Activated T-helper 17 cell treated with anti-CD3 and anti-CD28 coated beads, Interleukin-2, amount 50 U/mL, for 72 hours (primary cell): ENCODE data around the gene WDPCP. TPM values are rescaled to one million over a fixed set of nuclear protein-coding genes. Genes with fewer than 3 reads are reported as not detected.

Experiments used
- ATAC-seq: fragments of 150-1000 bp; cut with Tn5 transposase; replicated peaks from 2 replicates; pipeline ENCODE4 v1.10.0; 2021; ENCODE audit warnings: mild to moderate bottlenecking, moderate library complexity
- H3K27ac Mint-ChIP-seq: one replicate; pipeline ENCODE4 v1.8.0; 2022; ENCODE audit warnings: mixed read lengths
- H3K27me3 Mint-ChIP-seq: one replicate; pipeline ENCODE4 v1.8.0; 2022; ENCODE audit warnings: mixed read lengths
- H3K36me3 Mint-ChIP-seq: one replicate; pipeline ENCODE4 v1.8.0; 2022; ENCODE audit warnings: low read depth, mild to moderate bottlenecking, mixed read lengths
- H3K4me1 Mint-ChIP-seq: one replicate; pipeline ENCODE4 v1.8.0; 2022; ENCODE audit warnings: mixed read lengths
- H3K4me3 Mint-ChIP-seq: one replicate; pipeline ENCODE4 v1.8.0; 2022; ENCODE audit warnings: mild to moderate bottlenecking, mixed read lengths
- H3K9me3 Mint-ChIP-seq: one replicate; pipeline ENCODE4 v1.8.0; 2022; ENCODE audit warnings: mixed read lengths
- total RNA-seq, 2 donors: library from RNA; stranded (reverse); gene quantifications; one replicate each; pipeline ENCODE4 v1.2.3, GENCODE V29; 2022

WDPCP gene
- total RNA-seq, 2 donors from 2014 or later: 4.8 to 9.4 TPM

GRCh38 chr2:63539416-63540162 is 48.7 kb downstream of the WDPCP start:
- H3K27ac Mint-ChIP-seq: no peak overlapping the region

GRCh38 chr2:63538390-63538789 is 49.9 kb downstream of the WDPCP start:
- ATAC-seq: no peak
- no peak overlapping the region for H3K4me3 Mint-ChIP-seq
- H3K4me1 Mint-ChIP-seq: no peaks in the 10 kb centered on the region
- no peaks in the 10 kb centered on the region for H3K36me3 Mint-ChIP-seq
- H3K27ac Mint-ChIP-seq: no peak overlapping the region
- no peaks in the 10 kb centered on the region for H3K27me3 Mint-ChIP-seq
- peaks cover 7% of the 10 kb centered on the region for H3K9me3 Mint-ChIP-seq

More at GRCh38 chr2:63539416-63540162, 48.7 kb downstream of the WDPCP start:
- no peak for ATAC-seq
- Mint-ChIP-seq H3K4me3 (no peak overlapping the region), H3K9me3 (peaks cover 3% of the 10 kb centered on the region), H3K4me1 (no peaks in the 10 kb centered on the region), H3K36me3 (no peaks in the 10 kb centered on the region), H3K27me3 (no peaks in the 10 kb centered on the region)

GRCh38 chr2:63537306-63537705 is 51.0 kb downstream of the WDPCP start:
- no peaks in the 10 kb centered on the region for H3K4me1 Mint-ChIP-seq
- no peak overlapping the region for H3K4me3 Mint-ChIP-seq
- H3K27ac Mint-ChIP-seq: no peak overlapping the region
- H3K36me3 Mint-ChIP-seq: no peaks in the 10 kb centered on the region
- ATAC-seq: no peak
- H3K27me3 Mint-ChIP-seq: no peaks in the 10 kb centered on the region
- H3K9me3 Mint-ChIP-seq: peaks cover 11% of the 10 kb centered on the region

- Mint-ChIP-seq H3K4me1 (peaks cover 4% of the 10 kb centered on the region), H3K36me3 (no peaks in the 10 kb centered on the region), H3K27me3 (no peaks in the 10 kb centered on the region), H3K27ac (no peak overlapping the region), H3K9me3 (peaks cover 21% of the 10 kb centered on the region), H3K4me3 (no peak overlapping the region)
- no peak for ATAC-seq
Observed at GRCh38 chr2:63530704-63531279, 57.5 kb downstream of the WDPCP start.

DNA sequence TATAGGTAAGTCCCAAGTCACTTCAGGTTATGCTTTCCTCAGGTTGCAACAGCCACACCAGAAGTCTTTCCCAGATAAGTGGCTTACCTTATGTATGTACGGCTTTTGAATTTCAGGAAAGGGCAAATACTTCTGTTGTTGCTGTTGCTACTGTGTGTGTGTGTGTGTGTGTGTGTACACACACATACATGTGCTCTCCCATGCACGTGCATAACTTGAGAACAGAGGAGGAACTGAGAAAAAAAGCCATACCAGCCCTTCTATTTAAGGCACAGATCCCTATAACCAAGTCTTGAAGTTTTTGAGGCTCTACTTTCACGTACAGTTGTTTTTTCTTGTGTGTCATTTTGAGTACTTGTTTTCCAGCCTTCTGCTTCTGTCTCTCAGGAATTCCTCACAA is 62.4 kb downstream of the WDPCP start:
- no peak overlapping the region for H3K27ac Mint-ChIP-seq
- H3K27me3 Mint-ChIP-seq: no peaks in the 10 kb centered on the region
- no peaks in the 10 kb centered on the region for H3K36me3 Mint-ChIP-seq
- no peak for ATAC-seq
- H3K9me3 Mint-ChIP-seq: peaks cover 33% of the 10 kb centered on the region
- H3K4me3 Mint-ChIP-seq: no peak overlapping the region
- no peaks in the 10 kb centered on the region for H3K4me1 Mint-ChIP-seq

GRCh38 chr2:63522950-63523349 is 65.3 kb downstream of the WDPCP start:
- no peak for ATAC-seq
- no peaks in the 10 kb centered on the region for H3K27me3 Mint-ChIP-seq

GRCh38 chr2:63520793-63521192 is 67.5 kb downstream of the WDPCP start:
- no peaks in the 10 kb centered on the region for H3K27me3 Mint-ChIP-seq
- H3K27ac Mint-ChIP-seq: no peak overlapping the region
- H3K4me1 Mint-ChIP-seq: no peaks in the 10 kb centered on the region
- no peaks in the 10 kb centered on the region for H3K36me3 Mint-ChIP-seq
- no peak overlapping the region for H3K4me3 Mint-ChIP-seq
- ATAC-seq: no peak
- peaks cover 47% of the 10 kb centered on the region for H3K9me3 Mint-ChIP-seq

More at GRCh38 chr2:63522950-63523349, 65.3 kb downstream of the WDPCP start:
- Mint-ChIP-seq H3K27ac (no peak overlapping the region), H3K9me3 (peaks cover 40% of the 10 kb centered on the region), H3K4me3 (no peak overlapping the region), H3K36me3 (no peaks in the 10 kb centered on the region), H3K4me1 (no peaks in the 10 kb centered on the region)

- no peaks in the 10 kb centered on the region for H3K4me1 Mint-ChIP-seq
- no peak for ATAC-seq
- H3K27me3 Mint-ChIP-seq: no peaks in the 10 kb centered on the region
Observed at GRCh38 chr2:63514781-63515180, 73.5 kb downstream of the WDPCP start.

DNA sequence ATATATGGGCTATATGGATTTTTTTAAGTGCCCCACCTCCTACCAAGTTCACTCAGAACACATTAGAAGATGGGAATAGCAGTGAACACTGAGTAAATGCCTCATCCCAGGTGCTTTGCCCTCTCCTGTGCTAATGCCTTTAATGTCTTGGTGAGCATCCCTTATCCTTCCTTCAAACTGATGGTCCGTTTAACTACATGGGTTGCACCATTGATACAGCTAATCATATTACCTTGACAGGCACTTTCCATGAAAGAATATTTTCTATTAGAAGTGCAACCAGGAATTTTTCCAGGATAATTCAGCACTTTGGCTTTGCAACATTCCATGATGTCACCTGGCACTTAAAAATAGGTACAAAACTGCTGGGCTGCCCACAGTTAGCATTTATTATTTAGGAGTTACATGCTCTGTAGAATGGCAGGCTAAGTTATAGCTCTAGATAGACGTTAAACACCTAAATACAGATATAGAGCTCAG is 74.0 kb downstream of the WDPCP start:
- no peak for ATAC-seq
- Mint-ChIP-seq H3K4me3 (no peak overlapping the region), H3K9me3 (peaks cover 11% of the 10 kb centered on the region), H3K4me1 (no peaks in the 10 kb centered on the region), H3K27me3 (no peaks in the 10 kb centered on the region), H3K36me3 (no peaks in the 10 kb centered on the region), H3K27ac (no peak overlapping the region)

More at GRCh38 chr2:63514781-63515180, 73.5 kb downstream of the WDPCP start:
- Mint-ChIP-seq H3K9me3 (peaks cover 14% of the 10 kb centered on the region), H3K4me3 (no peak overlapping the region), H3K27ac (no peak overlapping the region), H3K36me3 (no peaks in the 10 kb centered on the region)

DNA sequence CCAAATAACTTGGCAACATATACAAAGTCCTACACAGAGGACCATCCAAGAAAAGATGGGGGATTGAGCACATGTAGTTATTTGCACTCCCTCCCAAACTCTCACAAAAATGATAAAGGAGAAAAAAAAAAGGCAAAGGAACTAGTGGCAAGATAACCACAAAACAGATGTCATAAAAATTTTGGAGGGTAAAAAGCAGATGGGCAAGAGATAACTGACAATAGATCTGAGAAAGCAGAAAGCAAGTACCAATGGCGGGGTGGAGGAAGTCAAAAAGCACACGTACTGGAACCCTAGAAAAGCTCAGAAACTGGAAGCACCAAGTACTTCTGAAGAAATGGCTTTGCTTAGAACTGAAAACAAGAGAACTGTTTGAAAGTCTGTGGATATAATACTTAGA is 82.0 kb downstream of the WDPCP start:
- H3K27ac Mint-ChIP-seq: no peak overlapping the region
- no peaks in the 10 kb centered on the region for H3K36me3 Mint-ChIP-seq
- peaks cover 10% of the 10 kb centered on the region for H3K9me3 Mint-ChIP-seq
- H3K4me3 Mint-ChIP-seq: no peak overlapping the region
- H3K4me1 Mint-ChIP-seq: no peaks in the 10 kb centered on the region
- ATAC-seq: no peak
- H3K27me3 Mint-ChIP-seq: no peaks in the 10 kb centered on the region

- H3K9me3 Mint-ChIP-seq: peaks cover 3% of the 10 kb centered on the region
- H3K4me3 Mint-ChIP-seq: no peak overlapping the region
- H3K27me3 Mint-ChIP-seq: no peaks in the 10 kb centered on the region
- no peaks in the 10 kb centered on the region for H3K4me1 Mint-ChIP-seq
- no peak overlapping the region for H3K27ac Mint-ChIP-seq
- H3K36me3 Mint-ChIP-seq: no peaks in the 10 kb centered on the region
- no peak for ATAC-seq
Observed at GRCh38 chr2:63503818-63504217, 84.5 kb downstream of the WDPCP start.

DNA sequence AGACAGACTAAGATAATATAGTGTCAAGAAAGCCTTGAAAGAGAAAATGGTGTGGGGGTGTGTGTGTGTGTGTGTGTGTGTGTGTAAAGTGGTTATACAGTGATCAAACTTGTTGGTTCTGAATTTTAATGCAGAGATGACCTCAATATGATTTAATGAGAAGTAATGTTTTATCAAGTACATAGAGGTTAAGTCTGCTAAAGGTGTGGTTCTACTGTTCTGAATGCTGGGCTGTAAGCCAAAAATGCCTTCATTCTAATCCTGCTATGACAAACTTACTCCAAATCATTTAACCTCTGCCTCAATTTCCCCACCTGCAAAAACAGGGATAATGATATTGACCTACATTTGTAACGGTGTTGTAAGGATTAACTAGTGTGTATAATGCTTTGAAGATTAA is 87.9 kb downstream of the WDPCP start:
- Mint-ChIP-seq H3K4me3 (no peak overlapping the region), H3K9me3 (no peaks in the 10 kb centered on the region), H3K27ac (no peak overlapping the region), H3K27me3 (no peaks in the 10 kb centered on the region), H3K4me1 (no peaks in the 10 kb centered on the region), H3K36me3 (no peaks in the 10 kb centered on the region)
- no peak for ATAC-seq

GRCh38 chr2:63497576-63497975 is 90.7 kb downstream of the WDPCP start:
- H3K4me3 Mint-ChIP-seq: no peak overlapping the region
- ATAC-seq: no peak
- no peaks in the 10 kb centered on the region for H3K4me1 Mint-ChIP-seq
- no peaks in the 10 kb centered on the region for H3K9me3 Mint-ChIP-seq
- H3K27ac Mint-ChIP-seq: no peak overlapping the region
- no peaks in the 10 kb centered on the region for H3K36me3 Mint-ChIP-seq
- no peaks in the 10 kb centered on the region for H3K27me3 Mint-ChIP-seq

GRCh38 chr2:63494968-63495367 is 93.3 kb downstream of the WDPCP start:
- no peaks in the 10 kb centered on the region for H3K36me3 Mint-ChIP-seq
- ATAC-seq: no peak

GRCh38 chr2:63494100-63494499 is 94.2 kb downstream of the WDPCP start:
- Mint-ChIP-seq H3K9me3 (no peaks in the 10 kb centered on the region), H3K4me1 (no peaks in the 10 kb centered on the region), H3K27ac (no peak overlapping the region), H3K27me3 (no peaks in the 10 kb centered on the region), H3K36me3 (no peaks in the 10 kb centered on the region), H3K4me3 (no peak overlapping the region)
- no peak for ATAC-seq

More at GRCh38 chr2:63494968-63495367, 93.3 kb downstream of the WDPCP start:
- Mint-ChIP-seq H3K27me3 (no peaks in the 10 kb centered on the region), H3K4me3 (no peak overlapping the region), H3K9me3 (no peaks in the 10 kb centered on the region), H3K27ac (no peak overlapping the region), H3K4me1 (no peaks in the 10 kb centered on the region)
